ENCODE measurements around the gene DVL1.

GRCh38 chr1:1303736-1304135 lies 45.5 kb downstream of the DVL1 start:
- TF ChIP-seq POLR2A (IDR thresholded peaks at IDR 0.05; ENCODE audit: low read depth, low read length) (no peak), POLR2AphosphoS5 (IDR thresholded peaks at IDR 0.05; ENCODE audit: low read depth, low read length) (no peak)

Data from GM12892 (cell line).